Endodermal cell (in vitro differentiated cells): ENCODE measurements around the gene C17orf50. TPM values are rescaled to one million over a fixed set of nuclear protein-coding genes. Genes with fewer than 3 reads are reported as not detected.

Source experiments
- DNase-seq: peaks from one replicate; pipeline ENCODE4 v3.0.0-alpha.2; 2017
- H3K27ac ChIP-seq: 2 replicates; pipeline ENCODE4 v1.5.1; 2013; ENCODE audit warnings: mild to moderate bottlenecking, low read depth, low read length, moderate library complexity
- H3K27me3 ChIP-seq: 2 replicates; pipeline ENCODE4 v1.6.1; 2013; ENCODE audit warnings: mild to moderate bottlenecking, low read length, moderate library complexity; ENCODE audit not compliant: insufficient read depth, control insufficient read depth, poor library complexity, severe bottlenecking
- H3K36me3 ChIP-seq: 2 replicates; pipeline ENCODE4 v1.7.0; 2013; ENCODE audit warnings: mild to moderate bottlenecking, low read length, moderate library complexity; ENCODE audit not compliant: control insufficient read depth, insufficient read depth
- H3K4me1 ChIP-seq: one replicate; pipeline ENCODE4 v1.7.0; 2013; ENCODE audit warnings: low read length; ENCODE audit not compliant: control insufficient read depth, insufficient read depth
- H3K4me3 ChIP-seq: 2 replicates; pipeline ENCODE4 v1.5.1; 2013; ENCODE audit warnings: mild to moderate bottlenecking, low read length, moderate library complexity
- H3K9ac ChIP-seq: 2 replicates; pipeline ENCODE4 v1.6.1; 2013; ENCODE audit warnings: mild to moderate bottlenecking, low read length, moderate library complexity; ENCODE audit not compliant: poor library complexity, severe bottlenecking; ENCODE audit errors: extremely low read depth
- H3K9me3 ChIP-seq: 2 replicates; pipeline ENCODE4 v1.6.1; 2013; ENCODE audit warnings: mild to moderate bottlenecking, low read length, moderate library complexity; ENCODE audit not compliant: control insufficient read depth
- H3K27ac Mint-ChIP-seq: 2 replicates; pipeline ENCODE4 v1.8.0; 2020; ENCODE audit warnings: mixed read lengths
- H3K27me3 Mint-ChIP-seq: 2 replicates; pipeline ENCODE4 v1.8.0; 2021; ENCODE audit warnings: mild to moderate bottlenecking, mixed read lengths; ENCODE audit not compliant: insufficient read depth
- H3K36me3 Mint-ChIP-seq: 2 replicates; pipeline ENCODE4 v1.8.0; 2020; ENCODE audit warnings: low read depth, mixed read lengths
- H3K4me1 Mint-ChIP-seq: 2 replicates; pipeline ENCODE4 v1.8.0; 2020; ENCODE audit warnings: mixed read lengths
- H3K4me3 Mint-ChIP-seq: 2 replicates; pipeline ENCODE4 v1.8.0; 2020; ENCODE audit warnings: mild to moderate bottlenecking, moderate library complexity, mixed read lengths
- H3K9me3 Mint-ChIP-seq: 2 replicates; pipeline ENCODE4 v1.8.0; 2020; ENCODE audit warnings: mild to moderate bottlenecking, mixed read lengths
- CTCF ChIP-seq: fragments of 200-600 bp; sonication (generic); conservative IDR thresholded peaks from 2 replicates; pipeline ENCODE4 v1.5.0; 2021; ENCODE audit warnings: antibody characterized with exemption, mild to moderate bottlenecking
- WGBS, 2 experiments: methylation state at CpG; one replicate each; pipeline versions ENCODE4 v1.1.5 to v1.1.7; 2013; ENCODE audit warnings: missing lambda C conversion rate in 2 of 2, mixed read lengths in 1 of 2; ENCODE audit not compliant: insufficient coverage in 1 of 2, insufficient read length in 1 of 2; 5-methylcytosine and 5-hydroxymethylcytosine counted together
- total RNA-seq, 2 donors: library from RNA; stranded (reverse); fragmentation: NEBNext Ultra II Directional in 1 of 2; extraction: Animal tissue kit (Norgen Biotek cat#: 25700) in 1 of 2; gene quantifications; 2 replicates in 1 of 2; 3 replicates in 1 of 2; pipeline ENCODE4 v1.2.1, GENCODE V29; 2021

C17orf50 gene
- total RNA-seq, 2 donors from 2014 or later = not detected

- no peaks in the 10 kb centered on the region for H3K4me1 ChIP-seq
- H3K4me3 Mint-ChIP-seq = no peak overlapping the region
- no peak for DNase-seq
- no peak for TF ChIP-seq CTCF
- H3K36me3 ChIP-seq = no peaks in the 10 kb centered on the region
- H3K27ac Mint-ChIP-seq = no peak overlapping the region
- peaks cover 72% of the 10 kb centered on the region for H3K27me3 Mint-ChIP-seq
- H3K9me3 ChIP-seq = no peaks in the 10 kb centered on the region
- H3K4me1 Mint-ChIP-seq = peaks cover 3% of the 10 kb centered on the region
- H3K9me3 Mint-ChIP-seq = peaks cover 4% of the 10 kb centered on the region
- no peak overlapping the region for H3K27ac ChIP-seq
- 88 to 100% methylated on average over 2 to 7 of the region's 7 CpGs for WGBS, 2 experiments
- no peak overlapping the region for H3K9ac ChIP-seq
- H3K4me3 ChIP-seq = no peak overlapping the region
- H3K36me3 Mint-ChIP-seq = no peaks in the 10 kb centered on the region
- peaks cover 57% of the 10 kb centered on the region for H3K27me3 ChIP-seq
Measured at GRCh38 chr17:35742496-35742895, 18.2 kb upstream of the C17orf50 start.

- no peak overlapping the region for H3K27ac ChIP-seq
- H3K36me3 ChIP-seq = no peaks in the 10 kb centered on the region
- H3K4me3 ChIP-seq = no peak overlapping the region
- H3K27me3 ChIP-seq = peaks cover 57% of the 10 kb centered on the region
- DNase-seq = no peak
- Mint-ChIP-seq H3K27me3 (peaks cover 67% of the 10 kb centered on the region), H3K36me3 (no peaks in the 10 kb centered on the region), H3K4me3 (no peak overlapping the region), H3K4me1 (peaks cover 3% of the 10 kb centered on the region), H3K9me3 (peaks cover 4% of the 10 kb centered on the region), H3K27ac (no peak overlapping the region)
- H3K4me1 ChIP-seq = no peaks in the 10 kb centered on the region
- WGBS, 2 experiments = 71 to 84% methylated on average over 2 to 7 of the region's 7 CpGs
- H3K9ac ChIP-seq = no peak overlapping the region
- H3K9me3 ChIP-seq = no peaks in the 10 kb centered on the region
- TF ChIP-seq CTCF = no peak
Measured at GRCh38 chr17:35742896-35743477, 17.7 kb upstream of the C17orf50 start.

GRCh38 chr17:35743626-35744328 is 16.9 kb upstream of the C17orf50 start:
- H3K9me3 Mint-ChIP-seq = peaks cover 4% of the 10 kb centered on the region
- H3K27me3 ChIP-seq = peaks cover 50% of the 10 kb centered on the region
- no peak overlapping the region for H3K27ac Mint-ChIP-seq
- TF ChIP-seq CTCF = no peak
- H3K27ac ChIP-seq = no peak overlapping the region
- H3K4me3 Mint-ChIP-seq = no peak overlapping the region
- no peaks in the 10 kb centered on the region for H3K9me3 ChIP-seq
- H3K27me3 Mint-ChIP-seq = peaks cover 65% of the 10 kb centered on the region
- no peaks in the 10 kb centered on the region for H3K36me3 ChIP-seq
- 62 to 83% methylated on average over 4 to 7 of the region's 7 CpGs for WGBS, 2 experiments
- no peak overlapping the region for H3K9ac ChIP-seq
- no peaks in the 10 kb centered on the region for H3K4me1 ChIP-seq
- DNase-seq = peak; percentile 94
- no peak overlapping the region for H3K4me3 ChIP-seq
- no peaks in the 10 kb centered on the region for H3K36me3 Mint-ChIP-seq
- peaks cover 3% of the 10 kb centered on the region for H3K4me1 Mint-ChIP-seq
